SU-DHL-6 (cell line): ENCODE results near the gene CRHR2.

ENCODE experiments used
- CTCF ChIP-seq: fragments of 200-600 bp; sonication (generic); IDR thresholded peaks from one replicate; pipeline ENCODE4 v1.5.1; 2017; ENCODE audit warnings: antibody characterized with exemption, mild to moderate bottlenecking, low read length, moderate library complexity; ENCODE audit not compliant: insufficient read depth, poor library complexity, severe bottlenecking
- EZH2phosphoT487 ChIP-seq: fragments of 200-600 bp; sonication (generic), shearing (Covaris generic); conservative IDR thresholded peaks from 2 replicates; pipeline ENCODE4 v1.6.1; 2018; ENCODE audit warnings: mild to moderate bottlenecking, antibody characterized with exemption, low read length, moderate library complexity, mixed read lengths

DNA sequence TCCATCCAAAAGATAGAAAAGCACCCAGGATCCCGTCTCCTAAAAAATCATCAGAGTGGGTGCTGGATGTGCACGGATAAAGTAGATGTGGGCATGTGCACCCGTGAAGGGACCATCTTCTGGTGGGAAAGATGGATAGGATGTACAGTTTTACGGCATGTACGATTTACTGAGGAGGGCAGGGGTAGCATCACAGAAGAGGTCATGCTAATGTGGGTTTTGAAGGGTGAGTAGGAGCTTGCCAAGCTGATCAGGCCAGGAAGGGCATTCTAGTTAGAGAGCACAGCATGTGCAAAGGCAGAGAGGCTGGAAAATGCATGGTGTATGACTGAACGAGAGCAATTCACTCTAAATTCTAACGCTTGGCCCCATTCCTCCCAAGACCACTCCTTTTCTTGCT lies 7.8 kb upstream of the CRHR2 start:
- TF ChIP-seq CTCF = no peak
- no peak for TF ChIP-seq EZH2phosphoT487
